H1 (cell line): Measurements from ENCODE around the gene PKN1. TPM values are rescaled to one million over a fixed set of nuclear protein-coding genes. Genes with fewer than 3 reads are reported as not detected.

ENCODE experiments used
- CTCF ChIA-PET: fragments of 300-600 bp; sonication (Branson Sonifier 250); formaldehyde crosslinking; loops from one replicate; lab custom pipeline; 2021; ENCODE audit not compliant: partially characterized antibody; lab: Charles Lee
- POLR2A ChIA-PET: fragments of 300-600 bp; sonication (Branson Sonifier 250); formaldehyde crosslinking; loops from one replicate; lab custom pipeline; 2021; ENCODE audit warnings: inconsistent platforms; ENCODE audit not compliant: partially characterized antibody; lab: Charles Lee
- DNase-seq, 2 experiments: peaks; one replicate each; pipeline versions ENCODE4 v3.0.0 to v3.0.0-alpha.2; 2010 to 2022; ENCODE audit warnings: low spot score in 2 of 2, low read depth in 1 of 2, mixed read lengths in 1 of 2
- FAIRE-seq: peaks from 2 replicates; lab custom pipeline; 2011; peaks lifted over from hg19 to GRCh38; lab: Jason Lieb, UNC
- H2AFZ ChIP-seq: 2 replicates; pipeline ENCODE4 v1.8.1; 2012; ENCODE audit warnings: low read length, inconsistent platforms
- H2AK5ac ChIP-seq: 2 replicates; pipeline ENCODE4 v1.6.1; 2013; ENCODE audit warnings: low read depth, low read length
- H2BK120ac ChIP-seq: replicated peaks from 2 replicates; pipeline ENCODE3; 2013; ENCODE audit warnings: low read depth, low read length, inconsistent platforms
- H2BK12ac ChIP-seq: 2 replicates; pipeline ENCODE4 v1.6.1; 2013; ENCODE audit warnings: low read depth, low read length
- H2BK15ac ChIP-seq: 2 replicates; pipeline ENCODE4 v1.6.1; 2013; ENCODE audit warnings: low read length
- H2BK20ac ChIP-seq: 2 replicates; pipeline ENCODE4 v1.6.1; 2013; ENCODE audit warnings: low read length
- H2BK5ac ChIP-seq: 2 replicates; pipeline ENCODE4 v1.6.1; 2013; ENCODE audit warnings: low read depth, low read length
- H3K14ac ChIP-seq: 2 replicates; pipeline ENCODE4 v1.6.1; 2013; ENCODE audit warnings: inconsistent platforms; ENCODE audit not compliant: insufficient read length
- H3K18ac ChIP-seq: 2 replicates; pipeline ENCODE4 v1.6.1; 2013; ENCODE audit warnings: low read length; ENCODE audit errors: extremely low read depth
- H3K23ac ChIP-seq: 2 replicates; pipeline ENCODE4 v1.6.1; 2013; ENCODE audit warnings: inconsistent platforms; ENCODE audit not compliant: insufficient read length
- H3K23me2 ChIP-seq: 2 replicates; pipeline ENCODE4 v1.6.1; 2013; ENCODE audit warnings: low read depth, low read length
- H3K27ac ChIP-seq: 2 replicates; pipeline ENCODE4 v1.6.1; 2011; ENCODE audit warnings: low read depth, low read length, inconsistent platforms
- H3K27me3 ChIP-seq, 4 experiments: replicated peaks in 1 of 4; 1 replicate in 1 of 4; 2 replicates in 3 of 4; pipeline versions ENCODE4 v1.6.1 to v1.8.1; 2011 to 2013; ENCODE audit warnings: low read length in 3 of 4, mild to moderate bottlenecking in 3 of 4, inconsistent platforms in 2 of 4, mixed read lengths in 2 of 4, moderate library complexity in 1 of 4; ENCODE audit not compliant: control insufficient read depth in 3 of 4, insufficient read depth in 3 of 4; ENCODE audit errors: extremely low read depth in 1 of 4
- H3K36me3 ChIP-seq, 4 experiments: 2 replicates each; pipeline versions ENCODE4 v1.6.1 to v1.8.1; 2011 to 2013; ENCODE audit warnings: mild to moderate bottlenecking in 4 of 4, low read length in 3 of 4, moderate library complexity in 2 of 4, control low read depth in 1 of 4, inconsistent platforms in 1 of 4; ENCODE audit not compliant: insufficient read depth in 4 of 4, control insufficient read depth in 2 of 4
- H3K4ac ChIP-seq: replicated peaks from 2 replicates; pipeline ENCODE3; 2013; ENCODE audit warnings: low read length, low read depth, mixed read lengths, inconsistent platforms; ENCODE audit not compliant: insufficient read length
- H3K4me1 ChIP-seq, 4 experiments: replicated peaks in 1 of 4; 1 replicate in 1 of 4; 2 replicates in 3 of 4; pipeline versions ENCODE4 v1.6.1 to v1.8.1; 2011 to 2013; ENCODE audit warnings: low read length in 3 of 4, inconsistent platforms in 2 of 4, mixed read lengths in 1 of 4; ENCODE audit not compliant: insufficient read depth in 4 of 4, control insufficient read depth in 3 of 4
- H3K4me2 ChIP-seq, 2 experiments: 2 replicates each; pipeline versions ENCODE4 v1.6.1 to v1.8.1; 2011 to 2013; ENCODE audit warnings: low read depth in 2 of 2, low read length in 2 of 2, control low read depth in 1 of 2, inconsistent platforms in 1 of 2, mild to moderate bottlenecking in 1 of 2; ENCODE audit not compliant: insufficient read depth in 1 of 2
- H3K4me3 ChIP-seq, 4 experiments: fragments of 200-600, 300-600 bp in 1 of 4; sonication (generic), shearing (Covaris generic), sonication (Bioruptor Twin) in 1 of 4; 2 replicates each; pipeline versions ENCODE4 v1.5.1 to v1.8.1; 2011 to 2016; ENCODE audit warnings: low read length in 4 of 4, low read depth in 3 of 4, control low read depth in 2 of 4, inconsistent platforms in 2 of 4, mild to moderate bottlenecking in 2 of 4, mixed read lengths in 1 of 4, moderate library complexity in 1 of 4; ENCODE audit not compliant: insufficient read depth in 2 of 4; ENCODE audit errors: extremely low read depth in 1 of 4
- H3K56ac ChIP-seq: replicated peaks from 2 replicates; pipeline ENCODE3; 2013; ENCODE audit warnings: low read depth, mild to moderate bottlenecking, mixed read lengths, low read length, inconsistent platforms; ENCODE audit not compliant: insufficient read length
- H3K79me1 ChIP-seq: 2 replicates; pipeline ENCODE4 v1.6.1; 2013; ENCODE audit warnings: low read depth, low read length, control low read depth
- H3K79me2 ChIP-seq, 2 experiments: 2 replicates each; pipeline versions ENCODE4 v1.6.1 to v1.8.1; 2012 to 2013; ENCODE audit warnings: low read length in 2 of 2, mild to moderate bottlenecking in 2 of 2, inconsistent platforms in 1 of 2; ENCODE audit not compliant: insufficient read depth in 2 of 2, control insufficient read depth in 1 of 2
- H3K9ac ChIP-seq, 4 experiments: replicated peaks in 1 of 4; 1 replicate in 1 of 4; 2 replicates in 3 of 4; pipeline versions ENCODE4 v1.6.1 to v1.8.1; 2011 to 2013; ENCODE audit warnings: low read depth in 3 of 4, low read length in 3 of 4, control low read depth in 2 of 4, mild to moderate bottlenecking in 2 of 4, moderate library complexity in 2 of 4, inconsistent platforms in 1 of 4; ENCODE audit errors: extremely low read depth in 1 of 4
- H3K9me3 ChIP-seq, 2 experiments: 2 replicates each; pipeline versions ENCODE4 v1.6.1 to v1.8.1; 2012 to 2013; ENCODE audit warnings: mild to moderate bottlenecking in 2 of 2, moderate library complexity in 2 of 2, control low read depth in 1 of 2, inconsistent platforms in 1 of 2, low read depth in 1 of 2, low read length in 1 of 2, mixed read lengths in 1 of 2; ENCODE audit not compliant: insufficient read depth in 2 of 2
- H4K20me1 ChIP-seq, 2 experiments: replicated peaks in 1 of 2; 2 replicates each; pipeline versions ENCODE3 to v1.8.1; 2011 to 2013; ENCODE audit warnings: inconsistent platforms in 2 of 2, low read length in 2 of 2, mild to moderate bottlenecking in 1 of 2; ENCODE audit not compliant: insufficient read depth in 2 of 2, control insufficient read depth in 1 of 2
- H4K5ac ChIP-seq: 2 replicates; pipeline ENCODE4 v1.6.1; 2013; ENCODE audit warnings: low read length, low read depth, mixed read lengths, inconsistent platforms; ENCODE audit not compliant: insufficient read length
- H4K8ac ChIP-seq: 2 replicates; pipeline ENCODE4 v1.8.0; 2013; ENCODE audit warnings: mild to moderate bottlenecking, moderate library complexity, low read length, inconsistent platforms; ENCODE audit not compliant: insufficient read depth; ENCODE audit errors: extremely low read depth
- H4K91ac ChIP-seq: replicated peaks from 2 replicates; pipeline ENCODE3; 2013; ENCODE audit warnings: low read length, mixed read lengths, inconsistent platforms; ENCODE audit not compliant: insufficient read length
- ASH2L ChIP-seq: fragments of 200-600, 300-600 bp; sonication (generic); IDR thresholded peaks from one replicate; pipeline ENCODE4 v1.7.1; 2017; ENCODE audit warnings: low read length
- BCL11A ChIP-seq, 2 experiments: IDR thresholded peaks; one replicate each; pipeline ENCODE4 v1.6.1; 2011; ENCODE audit warnings: low read depth in 2 of 2, low read length in 2 of 2, mild to moderate bottlenecking in 2 of 2
- CBX5 ChIP-seq: fragments of 300-800, 300-1000 bp; sonication (generic); IDR thresholded peaks from 2 replicates; pipeline ENCODE4 v1.7.1; 2016; ENCODE audit warnings: antibody characterized with exemption, low read length, low read depth
- CHD2 ChIP-seq: IDR thresholded peaks from 2 replicates; pipeline ENCODE4 v1.6.1; 2012; ENCODE audit warnings: low read length, improper control_type of control experiment
- GABPA ChIP-seq: IDR thresholded peaks from 2 replicates; pipeline ENCODE4 v1.6.1; 2011; ENCODE audit warnings: mild to moderate bottlenecking, low read length, moderate library complexity, borderline replicate concordance; ENCODE audit not compliant: insufficient read depth
- GTF2F1 ChIP-seq: IDR thresholded peaks from 2 replicates; pipeline ENCODE4 v1.6.1; 2012; ENCODE audit warnings: low read depth, low read length, improper control_type of control experiment, borderline replicate concordance
- RFX5 ChIP-seq: IDR thresholded peaks from 2 replicates; pipeline ENCODE4 v1.6.1; 2011; ENCODE audit warnings: low read depth, low read length, improper control_type of control experiment, borderline replicate concordance
- RXRA ChIP-seq: IDR thresholded peaks from 2 replicates; pipeline ENCODE4 v1.6.1; 2011; ENCODE audit warnings: low read depth, mild to moderate bottlenecking, low read length, moderate library complexity; ENCODE audit not compliant: insufficient read depth
- SIX5 ChIP-seq: IDR thresholded peaks from 2 replicates; pipeline ENCODE4 v1.6.1; 2011; ENCODE audit warnings: mild to moderate bottlenecking, low read depth, low read length
- SP4 ChIP-seq: IDR thresholded peaks from 2 replicates; pipeline ENCODE4 v1.6.1; 2012; ENCODE audit warnings: low read length, inconsistent platforms
- TBP ChIP-seq: IDR thresholded peaks from 2 replicates; pipeline ENCODE4 v1.6.1; 2011; ENCODE audit warnings: low read depth, low read length, improper control_type of control experiment
- YY1 ChIP-seq: IDR thresholded peaks from 2 replicates; pipeline ENCODE4 v1.6.1; 2011; ENCODE audit warnings: low read depth, mild to moderate bottlenecking, low read length
- WGBS, 2 experiments: shearing (Covaris generic) in 1 of 2; methylation state at CpG; one replicate each; pipeline versions ENCODE4 v1.1.6 to v1.1.7; 2013 to 2015; ENCODE audit warnings: low lambda C conversion rate in 2 of 2, mixed read lengths in 2 of 2, inconsistent platforms in 1 of 2, low coverage in 1 of 2, missing lambda C conversion rate in 1 of 2; ENCODE audit not compliant: insufficient replicate concordance in 2 of 2, insufficient coverage in 1 of 2, insufficient read length in 1 of 2; ENCODE audit errors: extremely low coverage in 1 of 2, missing lambda C conversion rate in 1 of 2; 5-methylcytosine and 5-hydroxymethylcytosine counted together
- polyA plus RNA-seq, 7 experiments: library from polyadenylated mRNA; depleted of rRNA in 3 of 7; stranded (reverse) in 5 of 7; unstranded in 2 of 7; fragments of >200 nt in 5 of 7; fragments of 200-250 nt in 2 of 7; gene quantifications; 1 replicate in 5 of 7; 2 replicates in 1 of 7; 4 replicates in 1 of 7; pipeline versions ENCODE4 v1.2.1 to v1.2.3, GENCODE V29; 2011 to 2013; ENCODE audit warnings: missing spikeins in 2 of 7, mixed read lengths in 2 of 7
- total RNA-seq: library from RNA; stranded (reverse); fragmentation: NEBNext Ultra II Directional; extraction: Animal tissue kit (Norgen Biotek cat#: 25700); gene quantifications from 2 replicates; pipeline ENCODE4 v1.2.1, GENCODE V29; 2021

The PKN1 gene
- total and polyA plus RNA-seq, 2 of the 8 experiments (the other 6 are each of a cell fraction or from before 2014, with no cell fraction given), result 65.2 to 162 TPM

GRCh38 chr19:14441041-14441938, 8.2 kb downstream of the PKN1 start:
- CTCF ChIA-PET, result interaction anchor here (0.6 to 1.4 kb wide), 2 partner anchors 10 to 16 kb away, joined by 3 to 4 read pairs; no protein-coding TSS in a partner anchor
- Histone ChIP-seq H2BK5ac (0 out of 2 replicates have a peak overlapping the region, but pooled peaks have one; percentile 9), H3K23ac (no peak overlapping the region), H3K18ac (no peak overlapping the region), H3K36me3 (peaks cover 15 to 39% (median 31%) of the 10 kb centered on the region in 4 experiments), H3K4me2 (no peak overlapping the region), H3K79me2 (peaks cover 0 to 25% of the 10 kb centered on the region in 2 experiments; a peak in 2 of 4 replicates), H4K5ac (no peak overlapping the region), H3K79me1 (peaks cover 12% of the 10 kb centered on the region), H2BK12ac (no peak overlapping the region), H4K20me1 (peaks cover 6 to 26% of the 10 kb centered on the region in 2 experiments), H3K27me3 (no peaks in the 10 kb centered on the region), H3K14ac (no peak overlapping the region), H2BK20ac (no peak overlapping the region), H3K9ac (peak overlapping the region in 1 of 4 experiments; percentile 22; a peak in 1 of 7 replicates), H3K4me3 (no peak overlapping the region), H3K27ac (no peak overlapping the region), H2BK120ac (no peak overlapping the region), H3K9me3 (no peaks in the 10 kb centered on the region), H3K23me2 (no peaks in the 10 kb centered on the region), H3K4me1 (no peaks in the 10 kb centered on the region), H2AFZ (no peak overlapping the region), H4K8ac (no peak overlapping the region), H2AK5ac (no peak overlapping the region), H3K56ac (no peak overlapping the region), H2BK15ac (no peak overlapping the region), H4K91ac (no peak overlapping the region), H3K4ac (no peak overlapping the region)
- FAIRE-seq (no peak), DNase-seq (no peak)
- POLR2A ChIA-PET, result interaction anchor here (0.6 to 1.2 kb wide), 4 partner anchors 16 to 77 kb away, joined by 3 to 4 read pairs (median 4); no protein-coding TSS in a partner anchor
- 95% methylated on average over 32 of the region's 34 CpGs; no CpG with 5 or more reads in 1 of the 2 experiments for WGBS, 2 experiments
- TF ChIP-seq GTF2F1 (no peak), BCL11A (IDR thresholded peaks at IDR 0.05; ENCODE audit: low read depth in 2 of 2, low read length in 2 of 2) (no peak), SIX5 (no peak), TBP (no peak), YY1 (no peak), RFX5 (no peak), RXRA (no peak), CBX5 (no peak), ASH2L (no peak), SP4 (no peak), GABPA (no peak), CHD2 (no peak)
